Measurements from ENCODE around the gene CPVL.

CPVL gene

DNA sequence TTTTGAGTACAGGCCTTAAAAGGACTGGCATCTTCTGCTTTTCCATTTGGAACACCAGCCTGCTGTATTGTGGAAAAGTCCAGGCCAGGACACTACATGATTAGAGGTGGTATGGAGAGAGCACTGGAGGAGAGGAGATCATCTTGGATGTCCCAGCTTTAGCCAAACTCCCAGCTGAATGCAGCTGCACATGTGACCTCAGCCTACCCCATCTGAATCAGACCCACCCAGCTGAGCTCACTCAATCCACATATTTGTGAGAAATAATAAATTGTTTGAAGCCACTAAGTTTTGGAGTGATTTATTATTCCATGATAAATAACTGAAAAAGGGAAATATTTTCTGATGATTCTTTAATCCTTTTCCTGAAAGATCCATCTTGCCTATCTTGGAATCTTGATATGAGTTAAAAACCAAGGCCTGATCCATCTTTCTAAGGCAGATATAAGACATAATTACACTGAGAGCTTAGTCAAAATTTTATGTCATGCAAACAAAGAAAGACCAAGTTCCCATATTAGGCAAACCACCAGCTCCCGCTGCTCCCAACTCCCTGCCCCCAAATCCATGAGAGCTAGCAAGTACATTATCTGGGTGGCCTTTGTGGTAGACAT, 133.1 kb downstream of the CPVL start:
- ATAC-seq: no peak
- no peaks in the 10 kb centered on the region for H3K27me3 Mint-ChIP-seq
- H3K36me3 Mint-ChIP-seq (ENCODE audit: low read depth): no peaks in the 10 kb centered on the region
- DNase-seq: no peak
- no peak overlapping the region for H3K4me3 Mint-ChIP-seq
- no peak overlapping the region for H3K27ac Mint-ChIP-seq
- H3K9me3 Mint-ChIP-seq: peaks cover 5% of the 10 kb centered on the region
- H3K4me1 Mint-ChIP-seq: no peaks in the 10 kb centered on the region

DNA sequence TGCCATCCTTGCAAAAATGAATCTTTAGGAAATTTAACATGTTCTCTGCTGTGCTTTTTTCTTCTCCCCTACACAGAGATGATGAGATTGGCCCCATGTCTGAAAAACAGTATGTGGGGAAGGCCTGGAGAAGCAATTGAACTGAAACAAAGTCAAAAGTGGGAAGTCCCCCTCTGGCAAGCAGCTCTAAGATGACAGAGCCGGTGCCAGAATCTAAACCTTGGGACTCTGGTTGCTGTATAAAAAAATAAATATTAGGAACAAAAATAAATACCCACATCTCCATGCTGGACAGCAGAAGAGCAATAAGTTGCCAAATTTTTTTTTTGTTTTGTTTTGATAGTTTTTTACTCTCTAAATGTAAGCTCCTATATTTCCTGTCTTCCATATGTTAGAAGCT, 136.4 kb downstream of the CPVL start:
- ATAC-seq (no peak), DNase-seq (no peak)
- Mint-ChIP-seq H3K4me3 (no peak overlapping the region), H3K36me3 (ENCODE audit: low read depth) (no peaks in the 10 kb centered on the region), H3K27ac (no peak overlapping the region), H3K4me1 (no peaks in the 10 kb centered on the region), H3K9me3 (peaks cover 4% of the 10 kb centered on the region), H3K27me3 (no peaks in the 10 kb centered on the region)

DNA sequence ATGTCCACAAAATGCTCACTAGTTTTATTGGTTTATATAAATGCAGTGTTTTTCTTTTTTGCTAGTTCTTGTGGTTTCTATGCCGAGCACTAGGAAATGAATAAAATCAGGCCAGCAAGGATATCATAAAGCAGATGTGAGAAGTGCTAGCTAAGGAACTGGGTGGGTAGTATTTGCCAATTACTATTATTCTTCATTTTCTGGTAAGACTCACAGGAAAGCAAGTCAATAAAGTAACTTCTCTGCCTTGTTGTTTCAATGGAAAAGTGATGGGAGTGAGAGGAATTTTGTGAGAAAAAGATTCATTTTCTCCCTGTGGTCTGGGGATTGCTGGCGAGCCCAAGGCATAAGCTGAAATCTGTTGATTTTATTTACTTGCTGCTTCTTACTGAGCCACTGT, 137.7 kb downstream of the CPVL start:
- Mint-ChIP-seq H3K9me3 (peaks cover 4% of the 10 kb centered on the region), H3K4me1 (no peaks in the 10 kb centered on the region), H3K27me3 (no peaks in the 10 kb centered on the region), H3K4me3 (no peak overlapping the region), H3K36me3 (ENCODE audit: low read depth) (no peaks in the 10 kb centered on the region), H3K27ac (no peak overlapping the region)
- DNase-seq: no peak
- no peak for ATAC-seq

DNA sequence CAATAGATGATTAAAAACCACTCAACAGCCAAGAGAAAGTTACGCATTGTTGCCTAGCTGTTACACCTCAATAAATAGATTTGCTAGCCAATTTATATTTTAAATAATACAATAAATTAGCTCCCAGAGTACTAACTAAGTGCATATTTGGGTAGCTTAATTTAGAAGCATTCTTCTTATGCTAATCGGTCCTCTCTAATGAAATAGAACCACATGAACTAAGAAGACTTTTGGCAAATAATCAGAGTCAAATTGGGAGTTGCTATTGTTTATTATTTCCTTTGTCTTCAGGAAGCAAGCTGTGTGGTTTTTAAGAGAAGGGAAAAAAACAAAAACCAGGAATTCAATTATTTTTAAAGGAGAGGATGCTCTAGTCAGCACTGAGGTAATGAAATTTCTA, 139.2 kb downstream of the CPVL start:
- Mint-ChIP-seq H3K4me1 (no peaks in the 10 kb centered on the region), H3K27me3 (peaks cover 2% of the 10 kb centered on the region), H3K27ac (no peak overlapping the region), H3K9me3 (peaks cover 4% of the 10 kb centered on the region), H3K4me3 (no peak overlapping the region), H3K36me3 (ENCODE audit: low read depth) (no peaks in the 10 kb centered on the region)
- DNase-seq: no peak
- no peak for ATAC-seq

DNA sequence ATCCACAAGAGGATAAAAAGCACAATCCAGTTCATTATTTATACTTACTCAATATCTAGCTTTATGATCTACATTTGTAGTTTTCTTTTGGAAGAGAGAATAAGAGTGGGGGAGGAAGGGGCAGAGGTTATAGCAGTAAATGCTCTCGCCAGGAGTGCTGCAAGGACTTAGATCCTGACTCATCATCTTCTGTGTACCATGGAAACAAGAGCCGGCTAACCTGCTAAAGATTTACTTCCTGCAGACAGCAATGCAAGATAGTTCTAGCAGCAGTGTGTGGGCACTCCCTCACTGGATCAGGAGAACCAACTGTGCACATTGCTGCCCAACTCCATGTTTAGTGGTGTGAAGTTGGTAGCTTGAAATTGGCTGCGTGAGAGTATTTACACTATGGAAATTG, 140.5 kb downstream of the CPVL start:
- Mint-ChIP-seq H3K4me3 (no peak overlapping the region), H3K27ac (no peak overlapping the region), H3K27me3 (peaks cover 5% of the 10 kb centered on the region), H3K36me3 (ENCODE audit: low read depth) (no peaks in the 10 kb centered on the region), H3K9me3 (peaks cover 4% of the 10 kb centered on the region), H3K4me1 (no peaks in the 10 kb centered on the region)
- no peak for ATAC-seq
- DNase-seq: no peak

DNA sequence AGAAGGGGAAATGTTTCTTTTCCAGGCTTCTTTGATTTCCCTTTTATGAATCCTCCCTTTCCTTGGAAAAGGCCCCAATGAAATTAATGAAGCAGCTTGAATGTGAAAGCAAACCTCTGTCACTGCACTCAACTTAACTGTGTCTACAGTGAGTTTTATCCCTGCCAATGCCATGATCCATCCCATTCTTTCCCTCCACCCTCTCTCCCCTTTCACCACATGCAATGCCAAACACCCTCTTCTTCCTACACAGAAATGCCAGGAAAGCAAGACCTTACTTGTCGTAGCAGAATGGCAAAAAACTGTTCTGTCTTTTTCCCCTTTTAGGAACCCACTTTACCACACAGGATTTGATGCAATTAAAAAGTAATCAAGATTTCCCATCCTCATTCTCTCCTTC, 140.9 kb downstream of the CPVL start:
- Mint-ChIP-seq H3K27ac (no peak overlapping the region), H3K4me3 (no peak overlapping the region), H3K9me3 (peaks cover 4% of the 10 kb centered on the region), H3K4me1 (no peaks in the 10 kb centered on the region), H3K36me3 (ENCODE audit: low read depth) (no peaks in the 10 kb centered on the region), H3K27me3 (peaks cover 5% of the 10 kb centered on the region)
- ATAC-seq: no peak
- no peak for DNase-seq

DNA sequence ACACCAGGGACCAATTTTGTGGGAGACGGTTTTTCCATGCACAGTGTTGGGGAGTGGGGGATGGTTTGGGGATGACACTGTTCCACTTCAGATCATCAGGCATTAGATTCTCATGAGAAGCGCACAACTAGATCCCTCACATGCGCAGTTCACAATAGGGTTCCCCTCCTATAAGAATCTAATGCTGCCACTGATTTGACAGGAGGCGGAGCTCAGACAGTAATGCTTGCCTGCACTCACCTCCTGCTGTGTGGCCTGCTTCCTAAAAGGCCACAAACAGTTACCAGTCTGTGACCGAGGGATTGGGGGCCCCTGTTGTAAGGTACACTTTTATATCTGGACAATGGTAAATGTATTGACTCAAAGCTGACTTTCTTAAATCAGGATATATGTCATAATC, 142.6 kb downstream of the CPVL start:
- Mint-ChIP-seq H3K27me3 (peaks cover 6% of the 10 kb centered on the region), H3K36me3 (ENCODE audit: low read depth) (no peaks in the 10 kb centered on the region), H3K4me1 (no peaks in the 10 kb centered on the region), H3K27ac (no peak overlapping the region), H3K4me3 (no peak overlapping the region), H3K9me3 (peaks cover 4% of the 10 kb centered on the region)
- DNase-seq (no peak), ATAC-seq (no peak)

DNA sequence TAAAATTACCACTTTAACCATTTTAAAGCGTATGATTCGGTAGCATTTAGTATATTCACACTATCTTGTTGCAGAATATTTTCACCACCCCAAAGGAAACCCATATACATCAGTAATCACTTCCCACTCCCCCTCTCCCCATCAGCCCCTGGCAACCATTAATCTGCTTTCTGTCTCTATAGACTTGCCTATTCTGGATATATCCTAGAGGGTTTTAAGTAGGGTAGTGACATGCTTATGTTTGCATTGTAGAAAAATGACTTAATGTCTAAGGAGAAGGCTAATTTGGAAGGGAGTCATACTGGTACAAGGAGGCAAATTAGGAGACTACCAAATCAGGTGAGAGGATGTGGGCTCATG, 145.6 kb downstream of the CPVL start:
- H3K36me3 Mint-ChIP-seq (ENCODE audit: low read depth): no peaks in the 10 kb centered on the region
- ATAC-seq (no peak), DNase-seq (no peak)
- no peaks in the 10 kb centered on the region for H3K4me1 Mint-ChIP-seq
- H3K27me3 Mint-ChIP-seq: peaks cover 6% of the 10 kb centered on the region
- H3K4me3 Mint-ChIP-seq: no peak overlapping the region
- H3K9me3 Mint-ChIP-seq: no peaks in the 10 kb centered on the region
- H3K27ac Mint-ChIP-seq: no peak overlapping the region

DNA sequence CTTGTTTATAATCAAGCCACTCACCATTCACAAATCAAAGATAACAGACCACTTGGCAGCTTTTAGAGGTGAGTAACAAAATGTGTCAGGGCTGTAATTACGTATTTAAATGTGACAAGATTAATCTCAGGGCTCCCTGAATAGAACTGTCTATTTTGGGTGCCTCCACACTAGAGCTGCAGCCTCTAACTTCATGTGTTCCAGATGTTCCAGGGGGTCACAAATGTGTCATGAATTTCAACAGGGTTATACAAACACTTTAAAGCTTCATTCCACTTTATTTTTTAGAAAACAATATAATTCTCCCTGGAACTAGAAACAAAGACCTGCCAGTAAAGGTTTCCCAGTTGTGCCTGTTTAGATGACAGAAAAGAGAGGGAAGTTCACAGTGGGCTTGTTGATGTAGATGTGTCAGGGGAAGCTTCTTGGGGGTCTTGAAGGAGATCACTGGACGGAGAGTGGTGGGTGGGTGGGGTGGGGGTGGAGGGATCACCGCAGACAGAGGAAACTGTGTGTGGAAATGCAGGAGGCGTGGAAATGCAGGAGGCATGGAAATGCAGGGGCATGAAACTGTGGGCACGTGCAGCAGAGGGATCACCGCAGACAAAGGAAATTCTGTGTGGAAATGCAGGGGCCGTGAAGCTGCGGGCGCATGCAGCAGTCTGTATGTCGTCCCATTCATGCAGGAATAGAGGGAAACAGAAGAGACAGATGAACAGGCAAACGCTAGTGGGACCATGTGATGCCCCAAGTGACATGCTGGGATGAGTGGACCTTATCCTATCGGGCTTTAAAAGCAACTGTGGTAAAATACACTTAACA, 146.2 kb downstream of the CPVL start:
- Mint-ChIP-seq H3K27ac (no peak overlapping the region), H3K36me3 (ENCODE audit: low read depth) (no peaks in the 10 kb centered on the region), H3K4me1 (no peaks in the 10 kb centered on the region), H3K27me3 (peaks cover 6% of the 10 kb centered on the region), H3K9me3 (no peaks in the 10 kb centered on the region), H3K4me3 (no peak overlapping the region)
- DNase-seq: no peak
- no peak for ATAC-seq

DNA sequence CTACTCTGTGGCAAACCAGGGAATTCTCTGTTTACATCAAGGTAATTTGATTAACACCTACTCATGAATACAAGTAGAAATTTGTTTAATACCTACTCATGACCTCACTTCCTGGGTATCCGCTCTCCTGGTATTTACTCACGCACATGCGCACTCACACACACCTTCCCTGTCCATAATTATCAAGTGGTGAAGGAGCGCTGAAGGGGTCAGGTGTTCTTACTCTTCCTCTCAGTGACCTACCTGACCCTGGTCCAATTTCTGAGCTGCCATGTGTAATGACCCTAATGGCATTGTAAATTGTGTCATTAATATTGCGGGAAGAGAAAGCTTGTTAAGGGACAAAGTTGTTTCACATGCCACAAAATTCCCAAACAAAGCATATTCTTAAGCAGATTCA, 146.9 kb downstream of the CPVL start:
- H3K36me3 Mint-ChIP-seq (ENCODE audit: low read depth): no peaks in the 10 kb centered on the region
- DNase-seq (no peak), ATAC-seq (no peak)
- H3K4me1 Mint-ChIP-seq: no peaks in the 10 kb centered on the region
- no peak overlapping the region for H3K27ac Mint-ChIP-seq
- H3K27me3 Mint-ChIP-seq: peaks cover 6% of the 10 kb centered on the region
- H3K9me3 Mint-ChIP-seq: no peaks in the 10 kb centered on the region
- no peak overlapping the region for H3K4me3 Mint-ChIP-seq

DNA sequence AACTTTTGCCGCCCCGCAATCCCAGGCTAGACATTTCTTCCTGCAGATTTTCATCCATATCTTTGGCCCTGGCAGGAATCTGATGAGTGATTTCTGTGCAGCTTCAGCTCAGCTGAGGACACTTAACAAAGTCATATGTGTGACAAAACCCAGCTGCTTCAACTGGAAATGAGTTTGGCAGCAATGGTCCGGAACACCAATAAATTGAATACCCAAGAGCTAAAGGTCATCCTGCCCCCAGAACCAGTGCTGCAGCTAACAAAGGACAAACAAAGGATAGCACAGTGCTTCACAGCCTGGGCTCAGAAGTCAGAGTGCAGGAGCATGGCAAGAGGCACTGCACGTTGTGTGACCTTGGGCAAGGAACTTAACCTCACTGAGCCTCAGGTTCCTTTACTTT, 148.2 kb downstream of the CPVL start:
- ATAC-seq (no peak), DNase-seq (no peak)
- H3K36me3 Mint-ChIP-seq (ENCODE audit: low read depth): no peaks in the 10 kb centered on the region
- H3K27ac Mint-ChIP-seq: no peak overlapping the region
- no peaks in the 10 kb centered on the region for H3K9me3 Mint-ChIP-seq
- no peak overlapping the region for H3K4me3 Mint-ChIP-seq
- peaks cover 4% of the 10 kb centered on the region for H3K27me3 Mint-ChIP-seq
- H3K4me1 Mint-ChIP-seq: no peaks in the 10 kb centered on the region

DNA sequence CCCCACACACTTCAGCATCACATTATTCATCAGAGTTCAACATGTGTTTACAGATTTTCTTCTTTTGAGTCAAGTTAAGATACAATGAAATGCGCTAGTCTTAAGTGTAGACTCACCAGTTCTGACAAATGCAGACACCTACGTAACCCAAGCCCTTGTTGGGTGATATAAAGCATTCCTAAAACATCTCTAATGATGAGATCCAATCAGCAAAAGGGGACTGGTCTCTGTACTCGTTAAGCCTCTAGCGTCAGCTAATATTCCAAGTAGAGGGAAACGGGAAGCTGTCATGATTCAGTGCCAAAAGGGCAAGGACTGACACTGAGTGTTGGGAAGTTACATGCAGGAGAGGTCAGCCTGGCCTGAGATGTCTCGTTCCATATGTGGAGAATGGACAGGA, 149.5 kb downstream of the CPVL start:
- H3K27me3 Mint-ChIP-seq: peaks cover 8% of the 10 kb centered on the region
- no peak overlapping the region for H3K4me3 Mint-ChIP-seq
- no peaks in the 10 kb centered on the region for H3K4me1 Mint-ChIP-seq
- no peaks in the 10 kb centered on the region for H3K36me3 Mint-ChIP-seq (ENCODE audit: low read depth)
- H3K9me3 Mint-ChIP-seq: no peaks in the 10 kb centered on the region
- ATAC-seq (no peak), DNase-seq (no peak)
- H3K27ac Mint-ChIP-seq: no peak overlapping the region

DNA sequence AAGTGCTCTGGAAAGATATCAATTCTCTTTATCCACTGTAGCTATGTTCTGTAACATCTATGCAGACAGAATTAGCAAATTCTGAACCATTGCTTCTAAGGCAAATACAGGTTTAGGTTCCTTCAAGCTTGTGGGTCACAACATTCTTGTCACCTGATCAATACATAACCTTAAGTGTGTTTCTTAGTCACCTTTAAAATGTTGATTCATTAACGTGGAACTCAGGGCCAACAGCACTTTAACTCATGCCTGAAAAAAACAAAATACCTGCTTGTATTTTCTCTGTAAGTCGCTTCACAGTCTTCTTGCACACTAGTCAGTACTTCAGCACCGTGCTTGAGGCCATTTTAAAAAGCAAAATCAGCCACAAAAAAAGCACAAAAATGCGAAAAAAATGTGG, 153.0 kb downstream of the CPVL start:
- Mint-ChIP-seq H3K36me3 (ENCODE audit: low read depth) (no peaks in the 10 kb centered on the region), H3K27ac (no peak overlapping the region), H3K27me3 (peaks cover 14% of the 10 kb centered on the region), H3K4me1 (no peaks in the 10 kb centered on the region), H3K4me3 (no peak overlapping the region), H3K9me3 (no peaks in the 10 kb centered on the region)
- DNase-seq: no peak
- no peak for ATAC-seq

DNA sequence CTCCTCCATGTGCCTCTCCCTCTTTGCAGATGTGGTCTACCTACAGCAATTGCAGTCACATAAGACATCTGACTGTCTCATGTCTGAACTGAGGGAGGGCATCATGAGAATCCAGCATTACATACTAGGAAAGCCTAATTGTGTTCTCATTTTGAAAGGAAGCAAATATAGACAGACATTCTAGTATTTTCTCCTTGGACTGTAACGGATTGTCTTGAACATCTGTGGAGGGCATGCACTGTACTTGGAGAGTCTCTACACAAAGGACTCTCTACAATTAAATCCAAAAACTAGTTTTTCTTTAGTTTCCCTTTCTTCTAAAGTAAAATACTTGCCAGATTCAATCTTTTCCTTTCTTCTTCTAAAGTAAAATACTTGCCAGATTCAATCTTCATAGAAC, 153.5 kb downstream of the CPVL start:
- no peak overlapping the region for H3K4me3 Mint-ChIP-seq
- H3K4me1 Mint-ChIP-seq: no peaks in the 10 kb centered on the region
- DNase-seq (no peak), ATAC-seq (no peak)
- H3K27ac Mint-ChIP-seq: no peak overlapping the region
- H3K9me3 Mint-ChIP-seq: no peaks in the 10 kb centered on the region
- no peaks in the 10 kb centered on the region for H3K36me3 Mint-ChIP-seq (ENCODE audit: low read depth)
- peaks cover 14% of the 10 kb centered on the region for H3K27me3 Mint-ChIP-seq

DNA sequence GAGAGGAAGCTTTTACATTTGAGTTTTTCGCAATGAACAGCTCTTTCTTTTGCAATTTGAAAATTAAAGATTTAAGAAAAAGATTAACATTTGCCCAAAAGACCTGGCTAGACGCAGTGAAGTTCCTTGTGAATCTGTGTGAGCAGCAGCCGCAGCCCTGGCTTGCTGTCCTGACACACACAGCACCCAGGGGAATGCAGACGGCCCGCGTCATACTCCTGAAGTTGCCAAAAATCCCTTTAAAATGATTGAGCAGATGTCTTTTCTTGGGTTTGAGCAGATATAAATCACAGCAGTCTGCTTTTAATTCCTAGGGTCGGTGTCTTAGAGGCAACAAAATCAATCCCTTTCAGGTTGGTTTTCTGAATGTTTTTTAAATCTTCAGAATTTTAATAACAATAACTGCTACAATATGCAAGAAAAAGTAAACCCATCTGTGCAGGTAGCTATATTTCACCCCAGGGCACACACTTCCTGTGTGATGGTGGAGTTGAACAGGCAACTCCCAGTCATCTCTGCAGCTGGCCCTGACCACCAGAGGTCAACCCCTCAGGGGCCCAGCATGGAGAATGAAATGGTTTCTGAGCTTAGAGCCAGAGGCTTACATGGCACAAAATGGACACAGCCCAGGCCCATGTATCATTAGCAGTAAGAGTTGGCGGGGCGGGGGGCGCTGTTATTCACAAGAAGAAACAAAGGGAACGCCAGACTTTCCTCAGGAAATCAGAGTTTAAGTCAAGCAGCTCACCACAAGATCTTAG, 156.0 kb downstream of the CPVL start:
- no peaks in the 10 kb centered on the region for H3K4me1 Mint-ChIP-seq
- no peak overlapping the region for H3K27ac Mint-ChIP-seq
- no peaks in the 10 kb centered on the region for H3K9me3 Mint-ChIP-seq
- no peaks in the 10 kb centered on the region for H3K36me3 Mint-ChIP-seq (ENCODE audit: low read depth)
- DNase-seq: no peak
- no peak for ATAC-seq
- H3K27me3 Mint-ChIP-seq: peaks cover 14% of the 10 kb centered on the region
- no peak overlapping the region for H3K4me3 Mint-ChIP-seq

Data from activated naive CD8-positive, alpha-beta T cell treated with anti-CD3 and anti-CD28 coated beads, Interleukin-2, amount 50 U/mL, for 24 hours (primary cell).